Measurements from ENCODE around the gene BCL2.
"Not testable (repeated sequence)": the region's sequence is repeated elsewhere in the genome, so short reads cannot be mapped to it uniquely, and the experiment has no call there.

Gene BCL2

GRCh38 chr18:63363951-63364350 is 44.4 kb upstream of the BCL2 start:
- ChIA-PET POLR2A (ENCODE audit: low non-redundant PET) (no interaction called here), CTCF (no interaction called here)
- no peak overlapping the region for H3K27ac ChIP-seq
- TF ChIP-seq, protein P1, sequence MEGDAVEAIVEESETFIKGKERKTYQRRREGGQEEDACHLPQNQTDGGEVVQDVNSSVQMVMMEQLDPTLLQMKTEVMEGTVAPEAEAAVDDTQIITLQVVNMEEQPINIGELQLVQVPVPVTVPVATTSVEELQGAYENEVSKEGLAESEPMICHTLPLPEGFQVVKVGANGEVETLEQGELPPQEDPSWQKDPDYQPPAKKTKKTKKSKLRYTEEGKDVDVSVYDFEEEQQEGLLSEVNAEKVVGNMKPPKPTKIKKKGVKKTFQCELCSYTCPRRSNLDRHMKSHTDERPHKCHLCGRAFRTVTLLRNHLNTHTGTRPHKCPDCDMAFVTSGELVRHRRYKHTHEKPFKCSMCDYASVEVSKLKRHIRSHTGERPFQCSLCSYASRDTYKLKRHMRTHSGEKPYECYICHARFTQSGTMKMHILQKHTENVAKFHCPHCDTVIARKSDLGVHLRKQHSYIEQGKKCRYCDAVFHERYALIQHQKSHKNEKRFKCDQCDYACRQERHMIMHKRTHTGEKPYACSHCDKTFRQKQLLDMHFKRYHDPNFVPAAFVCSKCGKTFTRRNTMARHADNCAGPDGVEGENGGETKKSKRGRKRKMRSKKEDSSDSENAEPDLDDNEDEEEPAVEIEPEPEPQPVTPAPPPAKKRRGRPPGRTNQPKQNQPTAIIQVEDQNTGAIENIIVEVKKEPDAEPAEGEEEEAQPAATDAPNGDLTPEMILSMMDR (conservative IDR thresholded peaks at IDR 0.05; ENCODE audit: low read depth) = no peak
- DNase-seq (ENCODE audit: low spot score) = no peak

GRCh38 chr18:63363420-63363819 is 43.9 kb upstream of the BCL2 start:
- POLR2A ChIA-PET (ENCODE audit: low non-redundant PET); CTCF ChIA-PET; H3K27ac ChIP-seq; DNase-seq (ENCODE audit: low spot score): not testable (repeated sequence)

GRCh38 chr18:63356272-63356896 is 36.8 kb upstream of the BCL2 start:
- ChIA-PET POLR2A (ENCODE audit: low non-redundant PET) (no interaction called here), CTCF (no interaction called here)
- TF ChIP-seq, protein P1 (conservative IDR thresholded peaks at IDR 0.05; ENCODE audit: low read depth) = no peak
- H3K27ac ChIP-seq = no peak overlapping the region
- no peak for DNase-seq (ENCODE audit: low spot score)

DNA sequence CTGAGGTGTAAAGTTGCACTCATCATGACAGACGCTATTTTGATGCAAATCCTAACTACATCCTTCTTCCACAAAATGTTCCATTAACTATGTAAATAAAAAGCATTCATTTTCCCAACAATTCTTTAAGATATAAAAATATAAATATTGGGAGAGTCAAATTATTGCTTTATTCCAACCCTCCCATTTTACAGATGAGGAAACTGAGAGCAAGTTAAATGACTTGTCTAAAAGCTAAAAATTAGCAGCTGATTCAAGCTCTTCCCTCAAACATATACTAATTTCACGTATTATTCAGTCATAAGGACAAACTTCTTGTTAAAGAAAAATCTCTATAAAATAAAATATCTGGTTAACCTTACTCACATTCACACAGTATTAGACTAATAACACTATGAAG is 30.7 kb upstream of the BCL2 start:
- POLR2A ChIA-PET (ENCODE audit: low non-redundant PET) = no interaction called here
- TF ChIP-seq, protein P1 (conservative IDR thresholded peaks at IDR 0.05; ENCODE audit: low read depth) = no peak
- H3K27ac ChIP-seq = no peak overlapping the region
- CTCF ChIA-PET = interaction anchor here (0.6 kb wide), 1 partner anchor 23 kb away, joined by 4 read pairs; no protein-coding TSS in a partner anchor
- DNase-seq (ENCODE audit: low spot score) = no peak

- TF ChIP-seq, protein P1 (conservative IDR thresholded peaks at IDR 0.05; ENCODE audit: low read depth) = no peak
- no peak for DNase-seq (ENCODE audit: low spot score)
- H3K27ac ChIP-seq = peak overlapping the region; percentile 51
- POLR2A ChIA-PET (ENCODE audit: low non-redundant PET) = no interaction called here
- CTCF ChIA-PET = no interaction called here
Measured at GRCh38 chr18:63348508-63349136, 29.1 kb upstream of the BCL2 start.

DNA sequence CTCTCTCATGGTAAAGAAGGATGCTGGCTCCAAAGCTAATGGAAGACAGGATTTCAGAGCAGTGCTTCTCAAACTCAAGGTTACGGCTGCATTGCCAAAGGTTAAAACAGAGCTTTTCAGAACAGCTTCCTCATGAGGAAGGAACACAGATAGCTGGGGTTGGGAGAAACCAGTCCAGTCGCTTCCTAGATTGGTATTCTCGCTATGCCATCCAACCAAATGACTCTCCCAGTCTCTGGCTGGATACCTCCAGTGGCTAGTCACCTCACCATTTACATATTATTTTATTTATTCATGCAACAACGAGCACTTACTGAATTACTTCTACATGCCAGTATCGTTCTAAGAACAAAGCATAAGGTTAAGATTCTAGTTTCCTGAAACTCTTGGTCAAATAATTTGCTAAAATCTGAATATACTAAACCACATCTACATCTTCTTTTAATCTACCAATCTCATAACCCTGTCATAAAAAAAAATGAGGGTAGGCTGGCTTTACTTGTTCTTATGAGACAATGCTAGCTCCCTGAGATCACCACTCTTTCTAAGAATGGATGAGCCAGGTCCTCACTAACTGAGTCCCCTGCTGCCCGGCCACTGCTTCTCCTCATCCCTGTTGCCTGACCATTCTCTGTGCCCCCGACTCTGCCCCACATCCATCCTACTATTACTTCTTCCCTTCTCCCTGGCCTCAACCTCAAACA is 27.1 kb upstream of the BCL2 start:
- peak overlapping the region; percentile 95 for H3K27ac ChIP-seq
- ChIA-PET POLR2A (ENCODE audit: low non-redundant PET) (no interaction called here), CTCF (no interaction called here)
- TF ChIP-seq, protein P1 (conservative IDR thresholded peaks at IDR 0.05; ENCODE audit: low read depth) = no peak
- peak; percentile 38 for DNase-seq (ENCODE audit: low spot score)

GRCh38 chr18:63346031-63346430 is 26.5 kb upstream of the BCL2 start:
- peak; percentile 78 for DNase-seq (ENCODE audit: low spot score)
- CTCF ChIA-PET = interaction anchor here (0.5 to 1.1 kb wide), 2 partner anchors 23 to 630 kb away, joined by 3 read pairs; partner anchors contain the start of gene PHLPP1
- TF ChIP-seq, protein P1 (conservative IDR thresholded peaks at IDR 0.05; ENCODE audit: low read depth) = no peak
- POLR2A ChIA-PET (ENCODE audit: low non-redundant PET) = no interaction called here
- H3K27ac ChIP-seq = peak overlapping the region; percentile 95

Data from RWPE1 (cell line).